ENCODE data around the gene SETD2.
"Not testable (repeated sequence)": the region's sequence is repeated elsewhere in the genome, so short reads cannot be mapped to it uniquely, and the experiment has no call there.

The SETD2 gene

DNA sequence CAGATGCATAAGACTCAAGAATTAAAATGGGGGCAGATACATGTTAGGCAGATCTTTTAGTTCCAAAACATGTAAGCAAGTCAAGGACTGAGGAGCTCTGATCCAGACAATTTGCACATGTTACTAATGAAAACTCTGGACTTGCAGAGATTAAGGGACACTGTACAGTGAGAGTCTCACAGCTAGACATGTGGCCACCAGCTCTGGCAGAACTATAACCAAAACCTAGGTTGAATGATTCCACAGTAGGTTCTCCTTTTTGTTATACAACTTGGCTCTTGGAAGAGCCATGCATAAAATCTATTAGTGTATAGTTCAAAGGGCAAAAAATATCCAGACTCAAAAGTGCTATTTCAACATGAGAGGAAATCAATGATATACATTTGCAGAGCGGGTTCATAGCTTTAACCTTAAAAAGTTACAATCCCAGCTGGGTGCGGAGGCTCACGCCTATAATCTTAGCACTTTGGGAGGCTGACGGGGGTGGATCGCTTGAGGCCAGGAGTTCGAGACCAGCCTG is 61.8 kb downstream of the SETD2 start:
- DNase-seq (ENCODE audit: low read depth in 1 of 2, low spot score in 1 of 2) = no peak

DNA sequence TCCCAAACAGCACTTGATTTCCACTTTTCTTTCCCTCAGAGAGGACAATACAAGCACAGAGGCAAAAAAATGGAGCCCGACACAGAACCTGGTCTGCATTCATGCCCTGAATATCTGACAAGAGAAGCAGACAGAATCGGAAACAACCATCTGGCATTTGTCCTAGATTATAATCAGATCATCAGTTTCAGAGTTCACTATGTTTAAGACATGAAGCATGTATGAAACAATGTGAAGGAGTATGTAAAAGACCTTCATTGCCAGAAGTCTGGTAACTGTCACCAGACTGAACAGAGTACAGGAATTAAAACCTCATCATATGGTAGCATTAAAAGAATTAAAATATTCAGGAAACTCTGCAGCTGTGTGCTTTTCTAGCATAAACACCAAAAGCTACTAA is 65.0 kb downstream of the SETD2 start:
- no peak for DNase-seq (ENCODE audit: low read depth in 1 of 2, low spot score in 1 of 2)

DNA sequence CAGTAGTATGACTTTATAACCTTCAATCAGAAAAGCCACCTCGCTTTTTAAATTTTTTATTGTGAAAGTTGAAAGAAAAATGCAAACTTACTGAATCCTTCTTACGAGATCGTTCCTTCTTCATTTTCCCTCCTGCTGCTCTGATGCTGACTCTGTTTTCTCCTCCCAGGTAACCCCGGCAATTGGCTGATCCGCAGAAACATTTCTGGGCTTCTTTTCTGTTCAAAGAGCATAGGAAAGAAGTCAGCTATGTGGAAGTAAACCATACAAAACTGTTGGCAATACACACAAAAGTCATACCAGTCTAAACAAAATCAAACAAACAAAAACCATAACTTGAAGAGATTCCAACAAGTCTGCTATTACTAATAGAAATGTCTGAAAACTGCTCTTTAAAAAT is 66.0 kb downstream of the SETD2 start:
- no peak for DNase-seq (ENCODE audit: low read depth in 1 of 2, low spot score in 1 of 2)

DNA sequence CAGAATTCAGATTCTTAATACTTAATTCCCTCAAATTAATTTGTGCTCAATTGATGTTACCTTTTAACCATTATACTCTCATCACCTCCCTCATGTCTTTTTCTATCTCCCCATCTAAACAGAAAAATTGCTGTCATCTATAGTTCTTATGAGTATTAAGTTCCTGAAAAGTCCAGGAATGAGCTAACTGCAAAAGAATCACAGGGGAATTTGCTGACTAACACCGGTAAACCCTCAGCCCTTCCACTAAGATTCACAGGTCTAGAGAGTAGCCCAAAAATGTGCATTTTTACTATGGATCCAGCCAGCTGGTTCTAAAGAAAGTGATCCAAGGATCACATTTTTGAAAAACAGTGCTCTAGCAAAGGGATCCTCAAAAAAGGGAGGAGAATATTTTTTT is 67.0 kb downstream of the SETD2 start:
- no peak for DNase-seq (ENCODE audit: low read depth in 1 of 2, low spot score in 1 of 2)

DNA sequence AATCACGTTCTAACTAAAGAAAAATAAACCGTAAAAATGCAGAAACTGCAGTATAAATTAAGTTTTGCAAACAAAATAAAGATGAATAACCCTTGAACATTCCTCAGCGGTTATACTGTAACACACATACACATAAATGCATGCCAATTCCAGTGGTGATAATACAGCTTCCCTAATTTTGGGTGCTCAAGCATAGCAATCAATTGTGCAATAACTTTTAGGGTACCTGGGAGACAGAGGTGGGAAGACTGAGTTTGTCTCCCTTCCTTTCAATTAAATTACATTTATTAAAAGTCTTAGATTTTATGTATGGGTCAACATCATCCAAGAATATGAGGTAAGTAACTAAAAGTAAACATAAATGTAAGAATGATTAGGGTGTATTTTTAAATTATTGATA is 71.8 kb downstream of the SETD2 start:
- no peak for DNase-seq (ENCODE audit: low read depth in 1 of 2, low spot score in 1 of 2)

DNA sequence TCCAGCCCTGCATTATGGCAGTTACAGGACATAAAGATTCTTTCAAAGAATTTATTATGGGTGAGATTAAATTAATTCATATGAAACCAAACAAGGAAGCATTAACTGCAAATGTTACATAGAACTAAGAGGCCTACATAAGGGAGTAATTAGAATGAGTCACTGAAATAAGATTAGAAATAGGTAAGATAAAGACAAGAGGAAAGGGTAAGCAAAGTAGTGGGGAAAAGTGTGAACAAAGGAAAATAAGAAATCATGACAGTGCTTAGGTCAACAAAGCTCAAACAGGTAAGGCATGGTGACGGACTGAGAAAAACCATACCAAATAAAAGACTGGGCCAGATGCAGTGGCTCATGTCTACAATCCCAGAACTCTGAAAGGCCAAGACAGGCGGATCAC is 74.3 kb downstream of the SETD2 start:
- no peak for DNase-seq (ENCODE audit: low read depth in 1 of 2, low spot score in 1 of 2)

DNA sequence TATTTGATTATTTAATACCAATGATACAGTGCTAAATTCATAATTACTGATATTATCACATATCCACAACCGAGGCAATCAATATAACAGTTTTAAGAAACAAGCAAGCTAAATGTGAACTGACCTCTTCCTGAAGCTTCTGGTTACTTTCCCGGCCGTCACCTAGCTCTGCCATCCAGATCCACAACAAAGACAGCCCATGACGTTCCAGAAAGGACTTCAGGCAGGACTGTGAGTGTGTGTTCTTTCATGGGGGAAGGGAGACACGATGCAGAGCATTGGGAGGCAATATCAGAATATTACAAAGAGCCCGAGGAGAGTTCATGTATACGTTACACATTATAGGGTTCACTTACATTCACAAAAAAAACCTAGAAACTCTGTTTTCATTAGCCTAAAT is 77.8 kb downstream of the SETD2 start:
- no peak for DNase-seq (ENCODE audit: low read depth in 1 of 2, low spot score in 1 of 2)

DNA sequence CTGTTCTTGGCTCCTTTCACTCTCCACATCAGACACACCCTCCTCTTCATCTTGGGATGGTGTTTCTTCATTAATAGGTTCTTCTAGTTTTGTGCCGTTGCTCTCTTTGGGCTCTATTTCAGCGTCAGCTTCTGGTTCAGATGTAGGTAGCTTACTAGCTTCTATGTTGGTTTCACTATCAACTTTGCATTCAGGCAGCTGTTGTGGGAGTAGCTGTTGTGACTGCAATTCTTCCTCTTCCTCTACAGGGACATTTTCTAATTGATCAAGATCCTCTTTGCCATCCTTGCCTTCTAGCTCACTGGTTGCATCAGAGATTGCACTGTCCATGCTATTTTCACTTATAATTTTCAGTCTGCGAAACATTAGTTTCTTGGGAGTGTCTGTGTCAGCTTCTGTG is 80.1 kb downstream of the SETD2 start:
- no peak for DNase-seq (ENCODE audit: low read depth in 1 of 2, low spot score in 1 of 2)

DNA sequence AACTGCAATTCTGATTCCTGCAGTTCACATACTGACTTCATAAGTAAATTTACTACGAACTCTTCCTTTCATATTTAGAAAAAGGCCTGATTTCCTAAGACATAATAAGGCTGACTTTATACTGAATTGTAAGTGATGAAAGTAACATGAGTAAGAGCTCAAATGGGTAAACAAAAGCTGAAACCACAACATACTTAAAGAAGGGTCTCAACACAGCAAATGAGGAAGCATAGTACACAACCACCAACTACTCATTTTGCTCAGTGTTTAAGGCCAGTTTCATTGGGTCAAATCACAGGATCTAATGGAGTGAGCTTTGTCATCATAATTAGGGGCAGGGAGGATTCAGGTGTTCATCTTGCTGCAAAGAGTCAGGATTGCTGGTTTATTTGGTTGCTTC is 81.4 kb downstream of the SETD2 start:
- DNase-seq (ENCODE audit: low read depth in 1 of 2, low spot score in 1 of 2) = no peak

DNA sequence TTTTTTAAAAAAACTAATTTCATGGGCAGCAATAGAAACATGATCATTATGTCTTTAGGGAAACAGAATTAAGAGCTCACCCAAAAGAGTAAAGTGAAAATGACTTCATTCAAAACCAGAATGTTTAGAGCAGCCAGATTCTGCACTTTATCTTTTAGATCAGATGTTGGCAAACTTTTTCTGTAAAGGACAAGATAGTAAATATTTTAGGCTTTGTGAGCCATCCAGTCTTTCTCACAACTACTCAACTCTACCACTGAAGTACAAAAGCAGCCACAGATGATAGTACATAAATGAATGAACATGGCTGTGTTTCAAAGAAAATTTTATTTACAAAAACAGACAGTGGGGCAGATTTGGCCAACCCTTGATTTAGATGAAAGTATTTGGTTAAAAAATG is 84.5 kb downstream of the SETD2 start:
- DNase-seq (ENCODE audit: low read depth in 1 of 2, low spot score in 1 of 2) = no peak

DNA sequence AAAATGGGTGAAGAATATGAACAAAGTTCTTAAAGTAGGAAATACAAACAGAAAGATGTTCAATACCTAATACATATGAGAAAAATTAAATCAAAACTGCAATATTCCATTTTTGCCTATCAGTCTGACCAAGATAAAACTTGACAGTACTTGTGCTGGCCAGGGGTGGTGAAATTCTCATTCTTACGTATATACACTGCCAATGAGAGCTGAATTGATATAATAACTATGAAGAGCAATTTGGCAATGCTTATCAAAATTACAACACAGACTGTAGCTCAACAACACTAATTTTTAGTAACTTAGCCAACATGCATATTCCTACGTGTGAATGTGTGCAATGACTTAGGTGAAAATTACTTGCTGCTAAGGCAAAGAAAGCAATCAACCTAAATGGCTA is 90.2 kb downstream of the SETD2 start:
- DNase-seq (ENCODE audit: low read depth in 1 of 2, low spot score in 1 of 2) = no peak

DNA sequence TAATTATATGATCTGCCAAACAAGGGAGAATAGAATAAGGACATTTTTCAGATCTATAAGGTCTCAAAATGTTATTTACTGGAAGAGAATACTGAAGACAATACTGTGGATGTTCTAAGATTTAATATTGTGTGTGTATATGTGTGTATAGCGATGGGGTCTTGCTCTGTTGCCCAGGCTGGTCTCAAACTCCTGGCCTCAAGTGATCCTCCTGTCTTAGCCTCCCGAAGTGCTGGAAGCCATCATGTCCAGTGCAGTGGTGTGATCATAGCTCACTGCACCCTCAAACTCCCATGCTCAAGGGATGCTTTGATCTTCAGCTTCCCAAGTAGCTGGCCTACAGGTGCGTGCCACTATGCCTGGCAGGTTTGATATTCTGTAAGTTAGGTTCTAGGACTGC is 93.1 kb downstream of the SETD2 start:
- no peak for DNase-seq (ENCODE audit: low read depth in 1 of 2, low spot score in 1 of 2)

DNA sequence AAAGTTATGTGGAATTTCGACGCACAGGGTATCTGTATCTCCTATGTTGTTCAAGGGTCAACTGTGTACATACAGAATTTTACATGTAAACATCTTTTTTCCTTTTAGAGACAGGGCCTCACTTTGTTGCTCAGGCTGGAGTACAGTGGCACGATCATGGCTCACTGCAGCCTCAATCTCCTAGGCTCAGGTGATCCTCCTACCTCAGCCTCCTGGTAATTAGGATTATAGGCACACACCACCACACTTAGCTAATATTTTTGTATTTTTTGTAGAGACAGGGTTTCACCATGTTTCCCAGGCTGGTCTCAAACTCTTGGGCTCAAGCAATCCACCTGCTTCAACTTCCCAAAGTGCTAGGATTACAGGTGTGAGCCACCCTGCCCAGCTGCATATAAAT is 97.7 kb downstream of the SETD2 start:
- not testable (repeated sequence) for DNase-seq (ENCODE audit: low read depth in 1 of 2, low spot score in 1 of 2)

DNA sequence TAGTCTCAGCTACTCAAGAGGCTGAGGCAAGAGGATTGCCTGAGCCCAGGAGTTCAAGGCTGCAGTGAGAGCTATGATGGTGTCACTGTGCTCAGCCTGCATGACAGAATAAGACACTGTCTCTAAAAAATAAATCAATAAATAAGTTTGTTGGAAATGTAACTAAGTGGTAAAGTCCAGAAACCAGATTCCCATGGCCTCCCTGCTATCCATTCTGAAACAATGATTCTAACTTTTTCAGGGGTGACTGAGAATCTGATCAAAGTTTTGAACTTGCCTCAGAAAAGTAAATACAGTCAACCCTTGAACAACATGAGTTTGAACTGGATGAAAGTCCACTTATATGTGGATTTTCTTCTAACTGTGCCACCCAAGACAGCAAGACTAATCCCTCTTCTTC is 98.2 kb downstream of the SETD2 start:
- DNase-seq (ENCODE audit: low read depth in 1 of 2, low spot score in 1 of 2) = no peak

DNA sequence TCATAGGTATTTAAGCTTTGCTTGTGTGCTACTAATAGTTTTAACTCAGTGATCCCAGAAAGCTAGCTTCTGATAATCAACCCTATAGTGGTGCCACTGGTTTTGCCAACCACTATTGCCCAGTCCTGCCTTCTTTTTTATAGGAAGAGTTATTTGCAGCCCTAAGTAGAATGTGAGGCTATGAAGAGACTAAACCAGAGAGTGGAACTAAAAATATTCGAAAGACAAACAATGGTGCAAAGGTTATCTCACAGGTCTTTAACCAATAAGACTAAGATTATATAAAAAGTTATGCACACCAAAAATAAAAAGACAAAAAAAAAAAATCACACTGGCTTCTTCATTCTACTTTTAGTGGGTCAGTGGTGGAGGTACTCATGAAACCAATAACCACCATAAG is 98.9 kb downstream of the SETD2 start:
- no peak for DNase-seq (ENCODE audit: low read depth in 1 of 2, low spot score in 1 of 2)

DNA sequence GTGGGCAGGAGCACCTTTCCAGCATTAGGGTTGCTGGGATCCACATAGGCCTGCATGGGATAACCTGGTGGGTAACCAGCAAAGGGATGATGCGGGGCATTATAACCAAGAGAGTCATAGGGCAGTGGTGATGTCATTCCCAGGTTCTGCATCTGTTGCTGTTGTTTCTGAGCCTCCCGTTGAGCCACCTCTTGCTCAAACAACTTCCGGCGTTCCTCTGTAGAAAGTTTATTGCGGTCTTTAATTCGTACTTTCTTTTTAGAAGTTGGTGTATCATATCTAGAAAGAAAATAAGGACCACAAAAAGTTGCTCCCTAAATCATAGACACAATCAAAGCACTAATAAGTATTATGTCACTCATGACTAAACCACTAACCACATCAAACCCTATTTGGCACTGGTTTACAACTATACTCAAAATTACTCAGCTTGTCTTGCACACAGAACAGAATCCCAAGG is 106.7 kb downstream of the SETD2 start:
- DNase-seq (ENCODE audit: low read depth in 1 of 2, low spot score in 1 of 2) = no peak

DNA sequence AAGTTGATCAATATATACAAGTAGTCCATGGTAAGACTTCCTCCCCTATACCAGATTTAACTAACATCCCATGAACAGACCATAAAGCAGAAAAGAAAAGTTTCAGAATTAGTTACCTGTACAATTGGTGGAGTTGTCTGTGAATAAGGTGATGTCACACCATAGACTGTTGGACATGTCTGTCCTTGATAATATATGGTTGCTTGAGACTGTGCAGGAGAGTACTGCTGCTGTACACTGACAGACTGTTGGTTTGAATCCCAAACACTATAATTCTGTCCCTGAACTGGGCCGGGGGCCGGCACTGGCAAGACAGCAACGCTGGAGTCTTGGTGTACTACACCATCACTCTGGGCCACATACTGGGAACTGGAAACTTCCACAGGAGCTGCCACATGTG is 107.2 kb downstream of the SETD2 start:
- no peak for DNase-seq (ENCODE audit: low read depth in 1 of 2, low spot score in 1 of 2)

DNA sequence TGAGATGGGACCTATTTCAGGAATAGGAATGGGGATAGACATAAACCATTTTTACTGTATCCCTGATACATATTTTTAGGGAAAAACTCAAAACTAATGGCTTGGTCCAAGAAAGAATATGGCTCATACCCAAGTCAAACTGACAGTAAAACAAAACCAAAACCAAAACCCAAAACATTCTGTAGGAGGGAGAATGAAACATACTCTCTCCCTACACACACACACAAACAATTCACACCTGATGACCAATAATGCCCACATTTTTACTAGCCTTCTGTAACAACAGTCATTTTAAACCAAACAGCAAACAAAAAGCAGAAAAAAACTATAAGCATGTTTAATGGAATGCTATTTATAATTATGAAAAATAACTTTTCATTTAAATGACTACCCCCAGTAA is 109.5 kb downstream of the SETD2 start:
- no peak for DNase-seq (ENCODE audit: low read depth in 1 of 2, low spot score in 1 of 2)

DNA sequence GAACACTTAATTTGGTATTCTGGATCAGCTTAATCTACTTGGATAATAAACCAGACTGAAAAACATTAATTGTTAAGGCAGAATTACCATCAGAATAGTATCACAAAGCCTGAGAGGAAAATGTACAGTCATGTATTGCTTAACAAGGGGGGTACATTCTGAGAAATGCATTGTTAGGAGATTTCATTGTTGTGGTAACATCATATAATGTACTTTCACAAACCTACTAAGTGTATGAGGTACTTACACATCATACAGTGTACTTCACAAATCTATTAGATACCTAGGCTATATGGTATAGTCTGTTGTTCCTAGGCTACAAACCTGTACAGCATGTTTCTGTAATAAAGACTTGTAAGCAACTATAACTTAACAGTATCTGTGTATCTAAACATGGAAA is 116.2 kb downstream of the SETD2 start:
- DNase-seq (ENCODE audit: low read depth in 1 of 2, low spot score in 1 of 2) = no peak

DNA sequence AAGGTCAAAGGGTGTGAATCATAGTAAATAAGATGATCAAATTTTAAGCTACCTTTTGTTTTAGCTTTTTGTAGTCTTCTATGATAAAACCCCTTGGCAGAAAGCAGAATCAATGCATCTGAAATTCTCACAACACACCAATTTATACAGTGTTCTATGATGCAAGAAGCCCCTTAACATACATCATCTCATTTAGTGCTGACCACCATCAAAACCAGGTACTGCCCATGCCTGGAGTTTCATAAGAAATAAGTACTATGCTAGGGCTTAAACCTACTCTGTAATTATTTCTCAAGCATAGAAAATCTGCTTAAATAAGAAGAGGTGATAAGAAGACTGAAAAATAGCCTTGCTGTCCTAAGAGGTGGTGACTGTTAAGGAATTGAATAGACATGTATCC is 116.8 kb downstream of the SETD2 start:
- no peak for DNase-seq (ENCODE audit: low read depth in 1 of 2, low spot score in 1 of 2)

DNA sequence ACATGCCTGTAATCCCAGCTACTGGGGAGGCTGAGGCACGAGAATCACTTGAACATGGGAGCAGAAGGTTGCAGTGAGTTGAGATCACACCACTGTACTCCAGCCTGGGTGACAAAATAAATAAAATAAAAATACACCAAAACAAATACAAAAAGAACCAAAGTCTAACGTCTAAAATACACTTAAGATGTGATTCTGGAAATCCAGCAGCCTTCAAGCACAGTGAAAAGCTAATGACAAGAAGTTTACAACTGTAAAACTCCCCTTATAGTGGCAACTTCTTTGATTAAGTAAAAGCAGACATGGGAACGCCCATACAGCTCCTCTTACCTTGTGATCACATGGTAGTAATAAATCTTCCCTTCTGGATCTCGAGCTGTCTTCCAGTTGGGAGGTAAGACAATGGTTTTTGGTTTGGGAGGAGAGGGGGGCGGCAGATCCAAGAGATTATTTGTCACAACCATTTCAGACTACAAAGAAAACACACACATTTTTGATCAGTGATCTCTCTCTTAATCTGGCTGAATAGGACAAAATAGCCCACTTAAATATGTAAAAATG is 121.6 kb downstream of the SETD2 start:
- DNase-seq (ENCODE audit: low read depth in 1 of 2, low spot score in 1 of 2) = no peak

DNA sequence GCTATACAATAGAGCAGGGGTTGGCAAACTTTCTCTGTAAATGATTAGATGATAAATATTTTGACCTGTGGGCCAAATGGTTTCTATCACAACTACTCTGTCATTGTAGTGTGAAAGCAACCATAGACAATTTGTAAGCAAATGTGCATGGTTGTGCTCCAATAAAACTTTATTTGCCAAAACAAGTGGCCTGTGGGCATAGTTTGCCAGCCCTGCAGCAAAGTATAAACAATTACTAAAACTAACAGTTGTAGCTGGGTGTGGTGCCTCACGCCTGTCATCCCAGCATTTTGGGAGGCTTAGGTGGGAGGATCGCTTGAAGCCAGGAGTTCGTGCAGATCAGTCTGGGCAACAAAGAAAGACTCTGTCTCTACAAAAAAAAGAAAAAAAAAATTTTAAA is 122.8 kb downstream of the SETD2 start:
- DNase-seq (ENCODE audit: low read depth in 1 of 2, low spot score in 1 of 2) = no peak

DNA sequence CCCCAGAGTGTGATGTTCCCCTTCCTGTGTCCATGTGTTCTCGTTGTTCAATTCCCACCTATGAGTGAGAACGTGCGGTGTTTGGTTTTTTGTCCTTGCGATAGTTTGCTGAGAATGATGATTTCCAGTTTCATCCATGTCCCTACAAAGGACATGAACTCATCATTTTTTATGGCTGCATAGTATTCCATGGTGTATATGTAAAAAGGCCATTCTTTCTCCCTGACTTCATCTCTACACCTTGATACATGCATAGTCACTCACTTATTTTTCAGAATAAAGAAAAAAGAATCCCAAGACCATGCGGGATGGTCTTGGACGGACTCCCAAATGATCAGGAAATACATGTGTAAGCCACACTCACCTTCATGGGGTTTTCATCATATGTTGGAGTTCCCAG is 126.6 kb downstream of the SETD2 start:
- DNase-seq (ENCODE audit: low read depth in 1 of 2, low spot score in 1 of 2) = not testable (repeated sequence)

DNA sequence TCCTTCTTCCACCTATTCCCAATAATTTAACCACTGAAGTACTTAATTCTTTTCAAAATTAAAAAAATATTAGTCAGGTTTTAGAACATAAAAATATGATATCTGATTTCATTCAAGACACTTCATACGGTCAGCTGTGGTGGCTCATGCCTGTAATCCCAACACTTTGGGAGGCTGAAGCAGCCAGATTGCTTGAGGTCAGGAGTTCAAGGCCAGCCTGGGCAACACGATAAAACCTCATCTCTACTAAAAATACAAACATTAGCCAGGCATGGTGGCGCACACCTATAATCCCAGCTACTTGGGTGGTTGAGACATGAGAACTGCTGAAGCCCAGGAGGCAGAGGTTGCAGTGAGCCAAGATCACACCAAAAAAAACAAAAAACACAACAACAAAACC is 127.8 kb downstream of the SETD2 start:
- DNase-seq (ENCODE audit: low read depth in 1 of 2, low spot score in 1 of 2) = no peak

Measured in stimulated activated CD4-positive, alpha-beta T cell treated with anti-CD3 and anti-CD28 coated beads, Interleukin-15, amount 100 ng/mL, for 1 hour (primary cell).